NB4 (cell line): ENCODE data around the gene HOOK2.

Experiments used
- DNase-seq: peaks from one replicate; pipeline ENCODE4 v3.0.0; 2010; ENCODE audit warnings: low read depth
- H3K4me3 ChIP-seq: one replicate; pipeline ENCODE4 v1.5.1; 2011; ENCODE audit warnings: mild to moderate bottlenecking, low read depth, low read length, moderate library complexity
- MYC ChIP-seq: IDR thresholded peaks from 2 replicates; pipeline ENCODE4 v1.6.1; 2011; ENCODE audit warnings: low read depth, low read length
- POLR2A ChIP-seq: IDR thresholded peaks from 2 replicates; pipeline ENCODE4 v1.6.1; 2011; ENCODE audit warnings: mild to moderate bottlenecking; ENCODE audit not compliant: insufficient read length; ENCODE audit errors: extremely low read depth
- TF ChIP-seq, protein P1 (sequence below): IDR thresholded peaks from one replicate; pipeline ENCODE4 v1.5.1; 2012; ENCODE audit warnings: low read depth, low read length
- TF ChIP-seq, protein P2 (sequence below): IDR thresholded peaks from 2 replicates; pipeline ENCODE4 v1.6.1; 2011; ENCODE audit warnings: low read depth, low read length

Gene HOOK2

DNA sequence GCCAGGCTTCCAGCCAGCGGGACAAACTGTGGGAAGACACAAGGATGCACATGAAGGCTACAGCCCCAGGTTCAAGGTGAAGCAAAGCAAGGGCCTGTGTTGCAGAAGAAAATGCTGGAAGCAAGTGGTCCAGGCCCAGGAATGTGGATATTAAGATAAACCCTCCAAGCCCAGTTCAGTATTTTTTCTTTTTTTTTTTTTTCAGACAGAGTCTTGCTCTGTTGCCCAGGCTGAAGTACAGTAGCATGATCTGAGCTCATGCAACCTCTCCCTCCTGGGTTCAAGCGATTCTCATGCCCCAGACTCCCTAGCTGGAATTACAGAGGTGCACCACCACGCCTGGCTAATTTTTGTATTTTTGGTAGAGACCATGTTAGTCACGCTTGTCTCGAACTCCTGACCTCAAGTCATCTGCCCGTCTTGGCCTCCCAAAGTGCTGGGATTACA lies 21.8 kb upstream of the HOOK2 start:
- no peak overlapping the region for H3K4me3 ChIP-seq
- no peak for DNase-seq
- TF ChIP-seq MYC, result no peak
- TF ChIP-seq, protein P1, sequence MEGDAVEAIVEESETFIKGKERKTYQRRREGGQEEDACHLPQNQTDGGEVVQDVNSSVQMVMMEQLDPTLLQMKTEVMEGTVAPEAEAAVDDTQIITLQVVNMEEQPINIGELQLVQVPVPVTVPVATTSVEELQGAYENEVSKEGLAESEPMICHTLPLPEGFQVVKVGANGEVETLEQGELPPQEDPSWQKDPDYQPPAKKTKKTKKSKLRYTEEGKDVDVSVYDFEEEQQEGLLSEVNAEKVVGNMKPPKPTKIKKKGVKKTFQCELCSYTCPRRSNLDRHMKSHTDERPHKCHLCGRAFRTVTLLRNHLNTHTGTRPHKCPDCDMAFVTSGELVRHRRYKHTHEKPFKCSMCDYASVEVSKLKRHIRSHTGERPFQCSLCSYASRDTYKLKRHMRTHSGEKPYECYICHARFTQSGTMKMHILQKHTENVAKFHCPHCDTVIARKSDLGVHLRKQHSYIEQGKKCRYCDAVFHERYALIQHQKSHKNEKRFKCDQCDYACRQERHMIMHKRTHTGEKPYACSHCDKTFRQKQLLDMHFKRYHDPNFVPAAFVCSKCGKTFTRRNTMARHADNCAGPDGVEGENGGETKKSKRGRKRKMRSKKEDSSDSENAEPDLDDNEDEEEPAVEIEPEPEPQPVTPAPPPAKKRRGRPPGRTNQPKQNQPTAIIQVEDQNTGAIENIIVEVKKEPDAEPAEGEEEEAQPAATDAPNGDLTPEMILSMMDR, result no peak
- TF ChIP-seq POLR2A, result no peak
- TF ChIP-seq, protein P2, sequence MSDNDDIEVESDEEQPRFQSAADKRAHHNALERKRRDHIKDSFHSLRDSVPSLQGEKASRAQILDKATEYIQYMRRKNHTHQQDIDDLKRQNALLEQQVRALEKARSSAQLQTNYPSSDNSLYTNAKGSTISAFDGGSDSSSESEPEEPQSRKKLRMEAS, result no peak

DNA sequence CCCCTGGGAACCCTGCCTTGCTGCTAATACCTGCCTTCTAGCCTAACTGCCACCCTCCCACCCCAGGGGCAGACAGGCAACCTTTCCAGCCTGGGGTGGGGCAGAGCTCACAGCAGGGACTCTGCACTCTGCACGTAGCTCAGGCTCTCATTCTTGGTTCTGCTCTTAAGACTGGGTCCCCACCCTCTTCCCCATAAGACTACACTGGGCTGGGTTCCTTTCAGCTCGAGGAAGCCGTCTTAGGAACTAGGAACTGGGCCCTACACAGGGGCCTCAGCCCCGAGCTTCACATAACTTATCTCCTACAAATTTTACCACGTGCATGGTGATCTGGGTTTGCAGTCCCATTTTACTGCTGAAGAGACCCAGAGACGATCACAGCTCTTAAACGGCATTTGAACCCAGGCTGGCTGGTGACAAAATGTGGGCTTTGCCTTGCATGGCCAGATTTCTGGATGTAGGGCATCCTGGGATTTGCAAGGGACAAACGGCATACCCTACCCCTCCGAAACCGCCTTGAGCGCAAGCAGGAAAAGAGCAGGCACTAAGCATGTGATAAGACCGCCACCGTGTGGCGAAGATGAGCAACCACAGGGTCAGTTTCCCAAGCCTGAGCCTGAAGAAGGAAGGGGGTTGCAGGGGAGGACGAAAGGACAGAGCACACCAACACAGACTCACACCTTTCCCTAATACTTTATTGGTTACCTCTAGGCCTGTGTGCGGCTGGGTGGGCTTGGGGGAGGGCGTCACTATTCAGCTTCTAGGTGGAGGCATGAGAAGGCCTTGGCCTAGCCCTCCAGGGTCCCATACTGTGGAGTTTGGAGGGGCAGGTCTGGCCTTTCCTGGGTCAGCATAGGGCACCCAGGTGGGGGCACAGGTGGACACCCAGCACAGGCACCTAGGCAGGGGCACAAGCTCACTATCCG lies 21.1 kb upstream of the HOOK2 start:
- peak overlapping the region; percentile 16 for H3K4me3 ChIP-seq
- peak; percentile 86 for DNase-seq
- TF ChIP-seq MYC, result peak; percentile 54
- TF ChIP-seq, protein P1, result peak; percentile 87
- TF ChIP-seq POLR2A, result no peak
- TF ChIP-seq, protein P2, result peak; percentile 57; the same call in 1 of the 2 replicates

DNA sequence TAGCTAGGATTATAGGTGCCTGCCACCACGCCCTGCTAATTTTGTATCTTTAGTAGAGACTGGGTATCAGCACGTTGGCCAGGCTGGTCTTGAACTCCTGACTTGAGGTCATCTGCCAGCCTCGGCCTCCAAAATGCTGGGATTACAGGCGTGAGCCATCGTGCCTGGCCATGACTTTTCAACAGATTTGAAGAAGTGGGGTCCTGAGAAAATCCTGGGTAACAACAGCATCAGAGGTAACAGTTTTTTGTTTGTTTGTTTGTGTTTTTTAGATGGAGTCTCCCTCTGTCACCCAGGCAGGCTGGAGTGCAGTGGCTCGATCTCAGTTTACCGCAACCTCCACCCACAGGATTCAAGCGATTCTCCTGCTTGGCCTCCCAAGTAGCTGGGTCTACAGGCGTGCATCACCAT lies 19.6 kb upstream of the HOOK2 start:
- no peak for DNase-seq
- TF ChIP-seq, protein P2, result no peak
- TF ChIP-seq POLR2A (no peak), MYC (no peak)
- TF ChIP-seq, protein P1, result no peak
- H3K4me3 ChIP-seq, result no peak overlapping the region

DNA sequence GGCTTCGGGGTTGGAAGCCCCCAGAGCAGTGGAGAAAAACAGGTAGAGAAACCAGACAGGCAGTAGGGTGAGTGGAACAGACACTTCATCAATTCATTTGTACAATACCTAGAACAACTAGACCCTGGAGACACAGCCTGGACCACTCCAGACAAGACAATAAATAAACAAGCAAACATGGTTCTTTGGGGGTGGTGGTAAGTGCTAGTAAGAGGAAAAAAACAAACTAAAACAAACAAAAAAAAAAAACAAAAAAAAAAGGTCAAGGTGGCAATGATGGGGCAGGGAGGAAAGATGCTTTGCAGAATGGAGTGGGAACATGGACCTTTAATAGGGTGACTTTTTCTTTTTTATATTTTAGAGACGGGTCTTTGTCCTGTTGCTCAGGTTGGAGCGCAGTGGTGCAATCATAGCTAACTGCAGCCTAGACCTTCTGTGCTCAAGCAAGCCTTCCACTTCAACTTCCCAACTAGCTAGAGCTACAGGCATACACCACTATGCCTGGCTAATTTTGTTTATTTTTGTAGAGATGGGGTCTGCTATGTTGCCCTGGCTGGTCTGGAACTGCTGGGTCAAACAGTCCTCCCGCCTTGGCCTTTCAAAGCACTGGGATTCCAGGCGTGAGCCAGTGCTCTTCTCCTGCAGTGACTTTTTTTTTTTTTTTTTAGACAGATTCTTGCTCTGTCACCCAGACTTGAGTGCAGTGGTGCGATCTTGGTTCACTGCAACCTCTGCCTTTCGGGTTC lies 19.0 kb upstream of the HOOK2 start:
- TF ChIP-seq, protein P1, result no peak
- TF ChIP-seq MYC, result no peak
- TF ChIP-seq POLR2A, result no peak
- TF ChIP-seq, protein P2, result no peak
- DNase-seq, result peak; percentile 33
- H3K4me3 ChIP-seq, result no peak overlapping the region

DNA sequence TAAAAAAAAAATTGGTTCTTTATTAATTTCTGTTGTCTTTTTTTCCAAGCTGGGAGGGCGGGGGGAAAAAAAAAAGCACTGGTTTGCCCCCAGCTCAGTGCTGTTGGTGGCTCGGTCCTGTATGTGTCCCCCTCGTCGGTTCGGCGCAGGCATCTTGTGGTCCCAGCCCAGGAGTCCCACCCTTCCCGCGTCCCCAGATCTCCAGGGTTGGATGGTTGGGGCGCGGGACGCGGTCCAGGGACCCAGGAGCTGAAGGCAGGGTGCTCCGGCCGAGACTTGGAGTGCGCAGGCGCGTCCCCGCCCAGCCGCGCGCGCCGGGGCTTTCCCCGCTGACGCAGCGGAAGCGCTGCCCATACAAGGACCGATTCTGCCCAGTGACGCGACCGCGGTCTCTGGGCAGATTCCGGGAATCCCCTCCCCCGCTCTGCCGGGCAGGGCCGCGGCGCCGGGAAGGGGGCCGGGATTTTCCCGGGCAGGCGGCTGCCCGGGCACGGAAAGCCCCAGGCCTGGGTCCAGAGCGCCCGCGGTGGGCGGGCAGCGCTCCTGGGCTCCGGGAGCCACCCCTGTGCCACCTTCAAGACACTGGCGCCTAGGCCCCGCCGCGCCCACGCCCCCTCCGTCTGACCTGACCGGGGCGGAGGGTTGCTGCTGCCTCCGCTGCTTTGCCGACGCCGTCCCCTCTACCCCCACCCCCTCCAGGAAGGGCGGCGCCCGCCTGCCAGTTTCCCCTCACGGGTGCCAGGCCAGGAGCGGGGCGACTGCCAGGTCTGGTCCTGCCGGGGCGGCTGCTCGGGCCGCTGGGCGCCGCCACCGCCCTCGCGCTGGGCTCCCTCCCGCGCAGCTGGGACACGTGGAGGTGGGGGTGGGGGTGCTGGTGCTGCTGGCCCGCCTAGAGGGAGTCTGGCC lies 18.2 kb upstream of the HOOK2 start:
- H3K4me3 ChIP-seq, result peak overlapping the region; percentile 78
- DNase-seq, result peak; percentile 91
- TF ChIP-seq, protein P2, result peak; percentile 62
- TF ChIP-seq, protein P1, result no peak
- peak; percentile 77 for TF ChIP-seq POLR2A
- TF ChIP-seq MYC, result peak; percentile 46
